ENCODE results near the gene AGMAT.
A peak's percentile ranks its signal among the peaks of the same experiment; 100 is the strongest.

AGMAT gene

DNA sequence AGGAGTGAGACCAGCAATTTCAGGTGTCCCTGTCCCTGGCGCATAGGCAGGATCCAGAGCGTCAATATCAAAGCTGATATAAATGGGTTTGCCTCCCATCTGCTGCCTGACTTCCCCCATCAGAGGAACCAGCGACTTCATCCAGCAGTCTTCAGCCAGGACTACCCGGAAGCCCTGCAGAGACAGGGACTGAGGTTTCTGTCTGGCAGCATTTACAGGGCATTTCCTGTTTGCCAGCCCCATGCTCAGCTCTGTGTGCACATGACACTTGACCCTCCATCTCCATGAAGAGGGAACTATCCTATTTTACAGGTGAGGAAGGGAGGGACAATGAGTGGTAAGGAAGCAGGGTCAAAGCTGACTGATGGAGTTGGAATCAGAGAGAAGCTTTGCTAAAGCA, 7.2 kb downstream of the AGMAT start:
- TF ChIP-seq, protein P1, sequence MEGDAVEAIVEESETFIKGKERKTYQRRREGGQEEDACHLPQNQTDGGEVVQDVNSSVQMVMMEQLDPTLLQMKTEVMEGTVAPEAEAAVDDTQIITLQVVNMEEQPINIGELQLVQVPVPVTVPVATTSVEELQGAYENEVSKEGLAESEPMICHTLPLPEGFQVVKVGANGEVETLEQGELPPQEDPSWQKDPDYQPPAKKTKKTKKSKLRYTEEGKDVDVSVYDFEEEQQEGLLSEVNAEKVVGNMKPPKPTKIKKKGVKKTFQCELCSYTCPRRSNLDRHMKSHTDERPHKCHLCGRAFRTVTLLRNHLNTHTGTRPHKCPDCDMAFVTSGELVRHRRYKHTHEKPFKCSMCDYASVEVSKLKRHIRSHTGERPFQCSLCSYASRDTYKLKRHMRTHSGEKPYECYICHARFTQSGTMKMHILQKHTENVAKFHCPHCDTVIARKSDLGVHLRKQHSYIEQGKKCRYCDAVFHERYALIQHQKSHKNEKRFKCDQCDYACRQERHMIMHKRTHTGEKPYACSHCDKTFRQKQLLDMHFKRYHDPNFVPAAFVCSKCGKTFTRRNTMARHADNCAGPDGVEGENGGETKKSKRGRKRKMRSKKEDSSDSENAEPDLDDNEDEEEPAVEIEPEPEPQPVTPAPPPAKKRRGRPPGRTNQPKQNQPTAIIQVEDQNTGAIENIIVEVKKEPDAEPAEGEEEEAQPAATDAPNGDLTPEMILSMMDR (conservative IDR thresholded peaks at IDR 0.05; ENCODE audit: low read depth), result no peak
- DNase-seq (ENCODE audit: low spot score), result no peak
- POLR2A ChIA-PET (ENCODE audit: low non-redundant PET), result no interaction called here
- H3K27ac ChIP-seq, result 0 out of 2 replicates have a peak overlapping the region, but pooled peaks have one; percentile 18
- CTCF ChIA-PET, result no interaction called here

GRCh38 chr1:15575549-15576150, 9.2 kb downstream of the AGMAT start:
- H3K27ac ChIP-seq, result no peak overlapping the region
- ChIA-PET POLR2A (ENCODE audit: low non-redundant PET) (no interaction called here), CTCF (no interaction called here)
- no peak for DNase-seq (ENCODE audit: low spot score)
- TF ChIP-seq, protein P1 (conservative IDR thresholded peaks at IDR 0.05; ENCODE audit: low read depth), result no peak

- POLR2A ChIA-PET (ENCODE audit: low non-redundant PET), result no interaction called here
- CTCF ChIA-PET, result no interaction called here
Observed at GRCh38 chr1:15574741-15575140, 10.1 kb downstream of the AGMAT start.

DNA sequence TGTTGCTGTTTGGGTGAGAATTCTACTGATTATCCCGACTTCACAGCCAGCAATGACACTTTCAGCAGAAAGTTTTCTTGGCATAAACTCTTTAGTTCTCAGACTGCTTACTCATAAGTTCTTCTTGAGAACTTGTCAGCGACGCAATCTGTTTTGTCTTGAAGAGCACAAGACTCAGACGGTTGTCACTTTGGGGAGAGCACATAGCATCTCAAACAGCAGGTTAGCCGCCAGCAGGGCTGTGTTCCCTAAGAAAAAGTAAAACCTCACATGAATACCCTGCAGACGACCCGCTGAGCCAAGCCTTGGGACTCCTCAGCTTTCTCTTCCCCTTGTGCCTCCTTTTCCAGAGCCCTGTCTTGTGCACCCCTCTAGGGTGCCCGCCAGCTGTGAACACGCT, 11.4 kb downstream of the AGMAT start:
- H3K27ac ChIP-seq, result no peak overlapping the region
- CTCF ChIA-PET, result no interaction called here
- POLR2A ChIA-PET (ENCODE audit: low non-redundant PET), result no interaction called here
- DNase-seq (ENCODE audit: low spot score), result no peak
- TF ChIP-seq, protein P1 (conservative IDR thresholded peaks at IDR 0.05; ENCODE audit: low read depth), result no peak

More at GRCh38 chr1:15574741-15575140, 10.1 kb downstream of the AGMAT start:
- TF ChIP-seq, protein P1 (conservative IDR thresholded peaks at IDR 0.05; ENCODE audit: low read depth), result no peak
- DNase-seq (ENCODE audit: low spot score), result no peak
- H3K27ac ChIP-seq, result no peak overlapping the region

- TF ChIP-seq, protein P1 (conservative IDR thresholded peaks at IDR 0.05; ENCODE audit: low read depth), result no peak
- DNase-seq (ENCODE audit: low spot score), result no peak
- no peak overlapping the region for H3K27ac ChIP-seq
- POLR2A ChIA-PET (ENCODE audit: low non-redundant PET), result no interaction called here
- CTCF ChIA-PET, result interaction anchor here (0.5 to 0.6 kb wide), 2 partner anchors 15 to 612 kb away, joined by 3 to 4 read pairs; no protein-coding TSS in a partner anchor
Observed at GRCh38 chr1:15571266-15571665, 13.6 kb downstream of the AGMAT start.

- POLR2A ChIA-PET (ENCODE audit: low non-redundant PET), result no interaction called here
- CTCF ChIA-PET, result interaction anchor here (0.5 to 0.6 kb wide), 3 partner anchors 14 to 613 kb away, joined by 3 to 5 read pairs (median 4); no protein-coding TSS in a partner anchor
- no peak for DNase-seq (ENCODE audit: low spot score)
- H3K27ac ChIP-seq, result no peak overlapping the region
- TF ChIP-seq, protein P1 (conservative IDR thresholded peaks at IDR 0.05; ENCODE audit: low read depth), result no peak
Observed at GRCh38 chr1:15570861-15571260, 14.0 kb downstream of the AGMAT start.
